GM12891 (cell line): ENCODE results near the gene STK32B.

Experiments used
- DNase-seq: peaks from one replicate; pipeline ENCODE4 v3.0.0; 2011; ENCODE audit warnings: low spot score; ENCODE audit not compliant: insufficient read length
- FAIRE-seq: peaks from 2 replicates; lab custom pipeline; 2011; peaks lifted over from hg19 to GRCh38; lab: Jason Lieb, UNC
- PAX5 ChIP-seq: IDR thresholded peaks from 2 replicates; pipeline ENCODE4 v1.6.1; 2011; ENCODE audit warnings: low read length, moderate library complexity, mild to moderate bottlenecking; ENCODE audit not compliant: insufficient read depth, severe bottlenecking
- POLR2A ChIP-seq: IDR thresholded peaks from 2 replicates; pipeline ENCODE4 v1.6.1; 2011; ENCODE audit warnings: low read depth, low read length, control low read depth
- POLR2AphosphoS5 ChIP-seq: IDR thresholded peaks from 2 replicates; pipeline ENCODE4 v1.6.1; 2011; ENCODE audit warnings: low read depth, low read length, control low read depth
- POU2F2 ChIP-seq: IDR thresholded peaks from 2 replicates; pipeline ENCODE4 v1.6.1; 2011; ENCODE audit warnings: low read depth, mild to moderate bottlenecking, control low read depth, low read length, moderate library complexity
- SPI1 ChIP-seq: IDR thresholded peaks from 2 replicates; pipeline ENCODE4 v1.6.1; 2011; ENCODE audit warnings: low read depth, low read length, control low read depth
- TAF1 ChIP-seq: IDR thresholded peaks from 2 replicates; pipeline ENCODE4 v1.6.1; 2011; ENCODE audit warnings: low read depth, low read length, control low read depth

STK32B gene

GRCh38 chr4:5133201-5133600 lies 81.9 kb downstream of the STK32B start:
- DNase-seq (no peak), FAIRE-seq (no peak)
- TF ChIP-seq SPI1 = no peak

GRCh38 chr4:5133933-5134594 lies 82.8 kb downstream of the STK32B start:
- TF ChIP-seq TAF1 = no peak
- no peak for TF ChIP-seq POU2F2
- TF ChIP-seq POLR2AphosphoS5 = no peak
- no peak for TF ChIP-seq PAX5
- TF ChIP-seq SPI1 = no peak
- no peak for TF ChIP-seq POLR2A
- no peak for FAIRE-seq

DNA sequence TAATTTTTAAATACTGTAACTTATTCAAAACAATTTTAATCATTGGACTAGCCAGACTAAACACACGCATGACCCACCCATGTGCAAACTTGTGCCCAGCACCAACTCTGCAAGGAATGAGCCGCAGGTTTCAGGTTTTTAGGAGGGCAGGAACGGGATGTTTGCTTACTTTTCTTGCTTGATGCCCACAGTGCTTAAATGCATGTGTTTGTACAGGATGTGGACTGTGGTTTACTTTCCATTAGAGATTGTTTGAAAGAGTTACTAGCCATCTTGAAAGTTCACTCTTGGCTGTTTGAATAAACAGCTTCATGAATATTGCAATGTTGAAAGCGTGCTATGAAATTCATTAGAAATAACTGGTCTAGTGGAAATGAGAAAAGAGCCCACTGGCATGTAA lies 83.3 kb downstream of the STK32B start:
- TF ChIP-seq PAX5 (no peak), POLR2A (no peak), SPI1 (no peak), TAF1 (no peak), POLR2AphosphoS5 (no peak), POU2F2 (no peak)
- DNase-seq = no peak
- no peak for FAIRE-seq

More at GRCh38 chr4:5133933-5134594, 82.8 kb downstream of the STK32B start:
- DNase-seq = no peak

GRCh38 chr4:5137226-5137625 lies 85.9 kb downstream of the STK32B start:
- DNase-seq (no peak), FAIRE-seq (no peak)
- TF ChIP-seq POLR2AphosphoS5 = no peak
- no peak for TF ChIP-seq POU2F2
- TF ChIP-seq POLR2A = no peak
- no peak for TF ChIP-seq SPI1
- TF ChIP-seq PAX5 = no peak
- TF ChIP-seq TAF1 = no peak

DNA sequence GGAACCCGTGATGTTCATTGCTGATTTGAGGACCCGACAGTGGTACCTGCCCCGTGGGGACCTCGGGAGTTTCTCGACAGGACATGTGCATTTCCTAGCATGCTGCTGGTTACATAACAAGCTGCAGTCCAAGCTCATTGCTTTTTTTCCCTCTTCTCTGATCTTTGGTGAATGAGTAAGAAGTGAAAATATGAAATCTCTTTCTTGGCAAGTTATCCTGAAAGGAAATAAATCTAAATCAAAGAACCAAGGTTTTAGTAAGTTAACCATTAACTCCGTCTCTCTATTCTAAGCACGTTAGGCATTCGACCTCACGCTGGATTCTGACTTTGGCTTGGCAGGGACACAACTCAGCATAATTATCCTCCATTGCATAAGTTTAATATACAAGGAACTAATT lies 86.6 kb downstream of the STK32B start:
- DNase-seq = no peak
- no peak for FAIRE-seq
- no peak for TF ChIP-seq SPI1
- no peak for TF ChIP-seq POLR2A
- no peak for TF ChIP-seq POLR2AphosphoS5
- TF ChIP-seq POU2F2 = no peak
- TF ChIP-seq PAX5 = no peak
- no peak for TF ChIP-seq TAF1

GRCh38 chr4:5138389-5138788 lies 87.1 kb downstream of the STK32B start:
- TF ChIP-seq SPI1 (no peak), POU2F2 (no peak), TAF1 (no peak), PAX5 (no peak), POLR2AphosphoS5 (no peak)
- no peak for FAIRE-seq
- DNase-seq = no peak

GRCh38 chr4:5139141-5139540 lies 87.9 kb downstream of the STK32B start:
- no peak for TF ChIP-seq PAX5
- no peak for TF ChIP-seq POLR2A
- no peak for TF ChIP-seq POU2F2
- TF ChIP-seq TAF1 = no peak
- TF ChIP-seq POLR2AphosphoS5 = no peak
- TF ChIP-seq SPI1 = no peak
- DNase-seq (no peak), FAIRE-seq (no peak)

GRCh38 chr4:5141802-5142201 lies 90.5 kb downstream of the STK32B start:
- DNase-seq (no peak), FAIRE-seq (no peak)
- TF ChIP-seq SPI1 (no peak), POLR2A (no peak), POLR2AphosphoS5 (no peak), TAF1 (no peak), POU2F2 (no peak), PAX5 (no peak)

DNA sequence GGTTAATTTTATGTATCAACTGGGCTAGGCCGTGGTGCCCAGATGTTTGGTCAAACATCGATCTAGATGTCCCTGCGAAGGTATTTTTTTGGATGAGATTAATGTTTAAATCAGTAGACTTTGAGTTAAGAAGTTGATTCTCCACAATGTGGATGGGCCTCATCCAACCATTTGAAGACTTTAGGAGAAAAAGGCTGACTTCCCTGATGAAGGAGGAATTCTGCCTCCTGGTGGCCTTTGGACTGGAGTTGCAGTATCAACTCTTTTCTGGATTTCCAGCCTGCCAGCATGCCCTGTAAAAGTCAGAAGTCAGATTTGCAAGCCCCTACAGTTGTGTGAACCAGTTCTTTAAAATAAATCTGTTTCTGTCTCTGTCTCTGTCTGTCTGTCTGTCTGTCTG lies 91.4 kb downstream of the STK32B start:
- DNase-seq = no peak
- FAIRE-seq = no peak
- TF ChIP-seq POU2F2 (no peak), PAX5 (no peak), POLR2AphosphoS5 (no peak), POLR2A (no peak), TAF1 (no peak)

DNA sequence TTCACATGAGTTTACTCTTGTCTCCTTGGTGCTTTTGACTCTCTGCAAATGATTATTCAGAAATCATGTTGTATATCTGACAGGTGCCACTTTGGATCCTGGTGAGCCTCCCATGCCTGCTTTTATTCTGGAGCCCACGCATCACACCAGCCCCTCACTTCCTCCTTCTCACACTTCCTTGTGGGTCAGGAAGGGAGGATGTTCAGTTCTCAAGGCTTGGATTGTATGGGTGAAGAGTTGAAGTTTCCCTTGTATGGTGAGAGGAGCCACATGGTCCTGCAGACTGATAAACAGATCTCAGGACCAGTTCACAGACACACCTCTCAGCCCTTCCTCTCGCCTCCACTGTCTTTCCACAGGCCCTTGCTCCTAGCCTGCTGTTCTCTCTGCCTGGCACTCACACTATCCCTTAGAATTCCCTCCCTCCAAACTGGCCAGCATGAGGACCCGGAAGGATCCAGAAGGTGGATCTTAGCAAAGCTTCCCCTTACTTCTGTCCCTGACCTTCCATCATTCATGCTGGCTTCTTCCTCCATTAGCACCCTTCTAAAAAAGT lies 92.1 kb downstream of the STK32B start:
- TF ChIP-seq POLR2A = no peak
- DNase-seq (no peak), FAIRE-seq (no peak)
